CD4-positive, alpha-beta T cell (primary cell): Measurements from ENCODE around the gene AKAP7. TPM values are rescaled to one million over a fixed set of nuclear protein-coding genes. Genes with fewer than 3 reads are reported as not detected.
"Not testable (repeated sequence)": the region's sequence is repeated elsewhere in the genome, so short reads cannot be mapped to it uniquely, and the experiment has no call there.

Experiments
- ATAC-seq: fragments of 200-7000 bp; cut with Tn5 transposase; one replicate; pipeline ENCODE4 v1.10.0; 2022; ENCODE audit warnings: mild to moderate bottlenecking; ENCODE audit not compliant: poor library complexity
- CTCF ChIA-PET: fragments of 350-600 bp; sonication (Branson Sonifier 250); formaldehyde crosslinking; loops from one replicate; lab custom pipeline; 2021; ENCODE audit warnings: antibody characterized with exemption, inconsistent platforms; lab: Charles Lee
- POLR2A ChIA-PET: fragments of 350-600 bp; sonication (Branson Sonifier 250); formaldehyde crosslinking; loops from one replicate; lab custom pipeline; 2021; ENCODE audit warnings: antibody characterized with exemption, inconsistent platforms; lab: Charles Lee
- DNase-seq, 14 experiments: peaks; one replicate each; pipeline ENCODE4 v3.0.0-alpha.2; 2013 to 2020; ENCODE audit warnings: mixed read lengths in 2 of 14
- H3K27ac ChIP-seq, 2 donors: one replicate each; pipeline versions ENCODE4 v1.5.1 to v1.7.0; 2013; ENCODE audit warnings: low read length in 2 of 2, low read depth in 1 of 2, mild to moderate bottlenecking in 1 of 2
- H3K27me3 ChIP-seq, 2 experiments: 1 replicate in 1 of 2; 2 replicates in 1 of 2; pipeline versions ENCODE4 v1.6.1 to v1.7.0; 2013; ENCODE audit warnings: low read length in 2 of 2, control low read depth in 1 of 2, mild to moderate bottlenecking in 1 of 2, moderate library complexity in 1 of 2; ENCODE audit not compliant: insufficient read depth in 2 of 2, control insufficient read depth in 1 of 2
- H3K36me3 ChIP-seq: one replicate; pipeline ENCODE4 v1.6.1; 2013; ENCODE audit warnings: low read length, control low read depth; ENCODE audit not compliant: insufficient read depth
- H3K4me1 ChIP-seq: one replicate; pipeline ENCODE4 v1.6.1; 2013; ENCODE audit warnings: low read length, control low read depth; ENCODE audit not compliant: insufficient read depth
- H3K4me3 ChIP-seq: one replicate; pipeline ENCODE4 v1.5.1; 2013; ENCODE audit warnings: mild to moderate bottlenecking, low read length, moderate library complexity
- H3K9me3 ChIP-seq, 2 experiments: 1 replicate in 1 of 2; 2 replicates in 1 of 2; pipeline versions ENCODE4 v1.6.1 to v1.7.0; 2013; ENCODE audit warnings: low read length in 2 of 2, mild to moderate bottlenecking in 2 of 2, control low read depth in 1 of 2, moderate library complexity in 1 of 2; ENCODE audit not compliant: control insufficient read depth in 1 of 2, insufficient read depth in 1 of 2
- H3K27ac Mint-ChIP-seq: one replicate; pipeline ENCODE4 v1.8.0; 2020; ENCODE audit warnings: mixed read lengths
- H3K27me3 Mint-ChIP-seq: one replicate; pipeline ENCODE4 v1.8.0; 2021; ENCODE audit warnings: mixed read lengths
- H3K36me3 Mint-ChIP-seq: one replicate; pipeline ENCODE4 v1.8.0; 2021; ENCODE audit warnings: low read depth, mixed read lengths
- H3K4me1 Mint-ChIP-seq: one replicate; pipeline ENCODE4 v1.8.0; 2021; ENCODE audit warnings: low read depth, mixed read lengths
- H3K4me3 Mint-ChIP-seq: one replicate; pipeline ENCODE4 v1.8.0; 2020; ENCODE audit warnings: mild to moderate bottlenecking, mixed read lengths
- H3K9me3 Mint-ChIP-seq: one replicate; pipeline ENCODE4 v1.8.0; 2020; ENCODE audit warnings: mixed read lengths
- CTCF ChIP-seq: fragments of 200-600 bp; IDR thresholded peaks from one replicate; pipeline ENCODE4 v1.8.0; 2022; ENCODE audit warnings: antibody characterized with exemption, mild to moderate bottlenecking
- intact Hi-C, 2 experiments: fragments of 100-400 bp; cut with DNase I in 1 of 2; cut with micrococcal nuclease in 1 of 2; formaldehyde crosslinking; loops; one replicate each; pipeline versions ENCODE4 v1.15.1 to v1.9.0; 2023 to 2025; cut with DNase I, micrococcal nuclease
- total RNA-seq, 174 experiments: library from RNA in 2 of 174; stranded (reverse) in 2 of 174; gene quantifications; one replicate each; pipeline ENCODE4 v1.2.3 and lab custom pipeline; 2021 to 2026

The AKAP7 gene
- total RNA-seq, 2 experiments from 2014 or later: 9.1 to 12.2 TPM

- intact Hi-C loops: no loop called here
Observed at GRCh38 chr6:131322125-131322524, 186.9 kb downstream of the AKAP7 start.

GRCh38 chr6:131325669-131326068, 190.4 kb downstream of the AKAP7 start:
- H3K36me3 Mint-ChIP-seq, ATAC-seq, H3K4me3 ChIP-seq, H3K4me3 Mint-ChIP-seq, H3K27me3 ChIP-seq, H3K27me3 Mint-ChIP-seq, DNase-seq, H3K27ac ChIP-seq, H3K4me1 Mint-ChIP-seq, H3K4me1 ChIP-seq, H3K27ac Mint-ChIP-seq, H3K36me3 ChIP-seq, H3K9me3 Mint-ChIP-seq, CTCF ChIA-PET, H3K9me3 ChIP-seq, POLR2A ChIA-PET: not testable (repeated sequence)
- intact Hi-C loops: loop anchor here in 1 of 2 experiments (5.0 kb wide), 1 partner anchor 43 kb away; no protein-coding TSS in a partner anchor

More at GRCh38 chr6:131322125-131322524, 186.9 kb downstream of the AKAP7 start:
- TF ChIP-seq CTCF: no peak
- H3K4me3 Mint-ChIP-seq: no peak overlapping the region
- H3K4me3 ChIP-seq: no peak overlapping the region
- H3K4me1 Mint-ChIP-seq: no peaks in the 10 kb centered on the region
- ChIA-PET POLR2A (no interaction called here), CTCF (interaction anchor here (0.6 kb wide), 1 partner anchor 182 kb away, joined by 3 read pairs; no protein-coding TSS in a partner anchor)
- H3K36me3 ChIP-seq: no peaks in the 10 kb centered on the region
- no peaks in the 10 kb centered on the region for H3K36me3 Mint-ChIP-seq
- no peaks in the 10 kb centered on the region for H3K27me3 Mint-ChIP-seq
- H3K9me3 Mint-ChIP-seq: no peaks in the 10 kb centered on the region
- H3K27me3 ChIP-seq: no peaks in the 10 kb centered on the region
- no peak for ATAC-seq
- H3K27ac ChIP-seq: no peak overlapping the region
- H3K27ac Mint-ChIP-seq: no peak overlapping the region
- no peak for DNase-seq
- no peaks in the 10 kb centered on the region for H3K9me3 ChIP-seq
- H3K4me1 ChIP-seq: no peaks in the 10 kb centered on the region

- ATAC-seq, H3K27me3 Mint-ChIP-seq: not testable (repeated sequence)
- intact Hi-C loops: loop anchor here in 1 of 2 experiments (5.0 kb wide), 1 partner anchor 46 kb away; no protein-coding TSS in a partner anchor
Observed at GRCh38 chr6:131328727-131329126, 193.5 kb downstream of the AKAP7 start.

DNA sequence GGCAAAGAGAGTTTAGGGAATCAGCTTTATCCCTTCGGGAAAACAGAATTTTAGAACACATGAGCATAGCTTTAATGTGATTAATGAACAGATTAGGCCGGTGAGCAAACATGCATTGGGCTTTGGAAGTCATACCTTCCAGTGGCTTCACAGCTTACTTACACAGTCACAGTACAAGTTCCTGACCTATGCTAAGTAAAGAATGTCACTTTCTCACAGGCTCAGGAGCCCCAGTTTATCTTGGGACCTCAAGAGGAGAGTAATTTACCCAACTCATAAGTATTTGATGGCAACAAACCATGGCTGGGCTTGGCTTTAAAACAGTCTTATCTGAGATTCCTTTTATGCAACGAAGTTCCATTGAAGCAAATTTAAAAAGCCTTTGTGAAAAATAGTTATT, 195.9 kb downstream of the AKAP7 start:
- H3K27ac Mint-ChIP-seq: no peak overlapping the region
- intact Hi-C loops: no loop called here
- ATAC-seq: no peak

More at GRCh38 chr6:131328727-131329126, 193.5 kb downstream of the AKAP7 start:
- H3K9me3 ChIP-seq, H3K4me3 Mint-ChIP-seq, H3K4me1 ChIP-seq, H3K27me3 ChIP-seq, DNase-seq, H3K27ac Mint-ChIP-seq, H3K4me3 ChIP-seq, POLR2A ChIA-PET, H3K4me1 Mint-ChIP-seq, H3K9me3 Mint-ChIP-seq, H3K36me3 Mint-ChIP-seq, CTCF ChIA-PET, H3K36me3 ChIP-seq, H3K27ac ChIP-seq: not testable (repeated sequence)

More for the DNA sequence above, 195.9 kb downstream of the AKAP7 start:
- Histone ChIP-seq H3K4me3 (no peak overlapping the region), H3K4me1 (no peaks in the 10 kb centered on the region), H3K27me3 (no peaks in the 10 kb centered on the region), H3K9me3 (no peaks in the 10 kb centered on the region), H3K36me3 (no peaks in the 10 kb centered on the region), H3K27ac (no peak overlapping the region)
- H3K9me3 Mint-ChIP-seq: no peaks in the 10 kb centered on the region
- CTCF ChIA-PET: no interaction called here
- POLR2A ChIA-PET: interaction anchor here (0.9 kb wide), 1 partner anchor 131 kb away, joined by 4 read pairs; no protein-coding TSS in a partner anchor
- no peaks in the 10 kb centered on the region for H3K27me3 Mint-ChIP-seq
- H3K4me3 Mint-ChIP-seq: no peak overlapping the region
- no peak for TF ChIP-seq CTCF
- no peak for DNase-seq
- H3K36me3 Mint-ChIP-seq: no peaks in the 10 kb centered on the region
- H3K4me1 Mint-ChIP-seq: no peaks in the 10 kb centered on the region
